GM21360 (cell line): ENCODE results near the gene RAPGEF4.
"Not testable (repeated sequence)": the region's sequence is repeated elsewhere in the genome, so short reads cannot be mapped to it uniquely, and the experiment has no call there.

Source experiments
- ATAC-seq: cut with Tn5 transposase; IDR thresholded peaks from one replicate; pipeline ENCODE4 v1.9.1; 2021; ENCODE audit warnings: mild to moderate bottlenecking, moderate library complexity; ENCODE audit not compliant: unreplicated experiment

The RAPGEF4 gene

DNA sequence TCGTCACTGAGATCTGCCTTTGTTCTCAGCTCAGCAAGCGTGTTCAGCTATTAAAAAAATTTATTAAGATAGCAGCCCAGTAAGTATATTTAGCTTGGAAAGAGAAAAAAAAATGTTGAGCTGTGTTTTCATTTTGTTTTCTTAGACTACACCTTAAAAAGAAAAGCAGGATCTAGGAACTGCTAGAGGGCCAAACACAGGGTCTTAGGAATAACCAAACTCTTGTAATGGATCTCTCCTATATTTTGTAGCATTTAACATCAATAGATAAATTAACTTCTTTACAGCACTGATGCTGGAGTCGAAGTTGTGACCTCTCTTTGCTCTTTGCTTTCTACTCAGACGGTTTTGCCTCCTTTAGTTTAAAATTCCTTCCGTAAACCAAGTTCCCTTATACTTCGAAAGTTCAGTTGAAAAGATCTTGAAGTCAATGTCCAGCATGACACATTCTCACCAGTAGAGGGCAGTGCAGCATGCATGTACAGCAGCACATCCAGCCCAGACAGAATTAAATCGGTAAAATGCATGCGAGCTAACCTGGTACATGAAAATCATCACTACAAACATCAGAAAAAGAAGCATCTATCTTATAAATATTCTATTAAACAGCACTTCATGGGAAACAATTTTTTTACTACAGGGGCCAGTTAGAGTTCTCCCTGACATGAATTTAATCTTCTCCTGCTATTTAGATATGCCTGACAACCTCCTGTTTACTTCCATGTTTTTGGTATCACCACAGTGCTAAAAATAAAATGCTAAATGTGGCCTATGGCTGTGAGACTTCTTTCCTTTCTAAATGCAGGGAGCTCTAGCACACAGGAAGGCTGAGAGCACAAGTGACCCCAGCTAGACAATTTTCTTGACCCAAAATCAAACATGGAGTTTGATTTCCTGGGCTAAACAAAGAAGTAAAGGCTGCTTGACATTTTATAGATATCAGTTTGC lies 291.8 kb downstream of the RAPGEF4 start:
- no peak for ATAC-seq

- no peak for ATAC-seq
Observed at GRCh38 chr2:173028141-173028540, 292.5 kb downstream of the RAPGEF4 start.

DNA sequence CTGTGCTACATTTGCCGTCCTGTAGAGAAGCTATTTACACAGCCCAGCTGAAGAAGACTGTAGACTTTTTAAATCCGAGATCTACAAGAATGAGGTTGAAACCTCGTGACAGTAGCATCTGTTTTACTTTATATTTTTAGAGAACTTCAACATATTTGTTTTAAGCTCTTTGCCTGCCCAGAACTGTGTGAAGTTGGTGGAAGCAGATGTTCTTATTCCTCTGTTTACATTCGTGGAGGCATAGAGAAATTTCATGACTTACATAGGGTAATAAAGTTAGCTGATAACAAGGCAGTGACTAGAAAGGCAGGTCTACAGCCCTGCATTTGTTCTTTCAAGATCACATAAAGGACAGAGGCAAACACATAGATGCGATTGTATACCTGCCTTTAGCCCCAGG lies 293.0 kb downstream of the RAPGEF4 start:
- ATAC-seq, result no peak

- ATAC-seq, result no peak
Observed at GRCh38 chr2:173030561-173031490, 295.2 kb downstream of the RAPGEF4 start.

DNA sequence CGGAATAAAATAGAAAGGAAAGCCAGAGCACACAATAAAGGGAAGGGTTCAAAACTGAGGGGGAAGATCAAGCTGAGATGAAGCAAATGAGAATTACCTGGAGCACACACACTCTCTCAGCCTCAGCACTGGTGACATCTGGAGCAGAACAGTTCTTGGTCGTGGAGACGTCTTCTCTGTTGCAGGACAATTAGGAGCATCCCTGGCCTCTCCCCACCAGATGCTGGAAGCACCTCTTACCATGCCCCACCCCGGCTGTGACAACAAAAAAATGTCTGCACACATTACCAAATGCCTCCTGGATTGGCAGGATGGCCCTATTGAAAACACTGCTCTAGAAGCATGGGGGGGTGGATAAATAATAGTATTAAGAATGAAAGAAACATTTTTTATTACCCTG lies 296.4 kb downstream of the RAPGEF4 start:
- no peak for ATAC-seq

- no peak for ATAC-seq
Observed at GRCh38 chr2:173033084-173033483, 297.4 kb downstream of the RAPGEF4 start.

GRCh38 chr2:173034143-173034542 lies 298.5 kb downstream of the RAPGEF4 start:
- no peak for ATAC-seq

- no peak for ATAC-seq
Observed at GRCh38 chr2:173037245-173038120, 301.8 kb downstream of the RAPGEF4 start.

DNA sequence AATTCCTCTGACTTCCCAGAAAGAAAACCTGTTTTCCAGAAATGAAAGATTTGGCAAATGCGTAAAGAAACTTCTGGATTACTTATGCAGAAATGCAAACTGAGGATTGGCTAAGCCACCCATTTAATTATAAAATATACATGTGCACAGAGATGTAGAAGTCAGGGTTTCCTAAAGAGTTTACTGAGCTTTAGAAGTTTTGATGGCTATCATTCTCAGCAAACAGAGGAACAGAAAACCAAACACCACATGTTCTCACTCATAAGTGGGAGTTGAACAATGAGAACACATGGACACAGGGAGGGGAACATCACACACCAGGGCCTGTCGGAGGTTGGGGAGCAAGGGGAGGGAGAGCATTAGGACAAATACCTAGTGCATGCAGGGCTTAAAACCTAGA lies 302.6 kb downstream of the RAPGEF4 start:
- ATAC-seq, result not testable (repeated sequence)

GRCh38 chr2:173040729-173041128 lies 305.1 kb downstream of the RAPGEF4 start:
- ATAC-seq, result no peak

DNA sequence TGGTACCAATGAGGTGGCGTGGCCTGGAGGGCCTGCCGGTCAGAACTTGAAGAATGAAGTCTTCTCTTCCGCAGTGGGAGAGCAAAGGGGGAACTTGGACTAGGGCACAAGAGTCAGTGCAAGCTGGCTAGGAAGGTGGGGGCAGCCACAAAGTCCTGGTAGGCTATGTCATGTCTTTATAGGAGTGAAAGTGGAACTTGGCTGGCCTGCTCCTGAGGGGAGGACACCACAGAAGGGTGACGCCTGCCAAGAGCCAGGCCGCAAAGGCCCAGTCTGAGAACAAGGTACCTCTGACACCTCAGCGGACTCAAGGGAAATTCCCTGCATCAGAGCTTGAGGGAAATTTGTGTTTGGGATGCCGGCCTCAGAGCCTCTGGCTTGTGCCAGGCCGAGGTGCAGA lies 307.8 kb downstream of the RAPGEF4 start:
- ATAC-seq, result no peak

GRCh38 chr2:173043897-173044519 lies 308.4 kb downstream of the RAPGEF4 start:
- ATAC-seq, result no peak

GRCh38 chr2:173044686-173045085 lies 309.0 kb downstream of the RAPGEF4 start:
- ATAC-seq, result no peak

GRCh38 chr2:173045181-173045580 lies 309.5 kb downstream of the RAPGEF4 start:
- no peak for ATAC-seq

DNA sequence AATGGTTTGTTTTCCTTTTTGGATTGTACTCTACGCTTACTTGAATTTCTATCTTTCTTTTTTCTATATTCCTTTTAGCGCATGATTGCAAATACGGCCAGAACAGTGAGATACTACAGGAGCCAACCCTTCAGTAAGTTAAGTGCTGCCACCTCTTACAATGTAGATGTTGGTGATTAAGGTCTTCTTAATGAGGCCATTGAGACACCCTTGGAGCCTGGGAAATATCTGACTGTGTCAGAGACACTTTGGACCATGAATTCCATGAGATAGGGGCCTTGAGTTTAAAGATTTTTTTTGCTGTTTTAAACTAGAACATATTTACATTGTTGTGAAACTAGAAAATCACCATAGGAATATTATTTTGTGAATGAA lies 312.9 kb downstream of the RAPGEF4 start:
- no peak for ATAC-seq

GRCh38 chr2:173048897-173049661 lies 313.4 kb downstream of the RAPGEF4 start:
- peak; percentile 54 for ATAC-seq

DNA sequence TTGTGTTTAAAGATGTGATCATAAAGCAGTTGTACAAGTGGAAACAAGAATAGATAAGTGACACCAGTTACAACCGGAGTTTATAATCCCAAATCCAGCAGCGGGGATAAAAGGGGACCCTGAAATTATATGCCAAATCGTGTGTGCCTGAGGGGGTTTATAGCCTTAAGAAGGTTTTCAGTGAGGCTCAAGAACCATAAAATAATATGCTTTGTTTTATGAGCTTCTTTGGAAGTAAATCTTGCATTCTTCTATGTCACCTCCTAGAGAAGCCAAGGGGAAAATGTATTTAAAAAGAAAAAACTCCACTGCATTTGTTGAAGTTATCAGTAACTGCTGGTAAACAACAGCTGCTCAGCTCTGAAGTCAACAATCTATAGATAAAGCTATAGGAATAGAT lies 314.2 kb downstream of the RAPGEF4 start:
- no peak for ATAC-seq

GRCh38 chr2:173050684-173051083 lies 315.0 kb downstream of the RAPGEF4 start:
- ATAC-seq, result no peak

GRCh38 chr2:173051463-173052215 lies 316.0 kb downstream of the RAPGEF4 start:
- ATAC-seq, result no peak
